HG03064 (cell line): ENCODE measurements around the gene SNF8.
"Not testable (repeated sequence)": the region's sequence is repeated elsewhere in the genome, so short reads cannot be mapped to it uniquely, and the experiment has no call there.

Experiments used
- ATAC-seq: cut with Tn5 transposase; IDR thresholded peaks from one replicate; pipeline ENCODE4 v1.9.1; 2021; ENCODE audit warnings: low read depth; ENCODE audit not compliant: unreplicated experiment

SNF8 gene, protein sequence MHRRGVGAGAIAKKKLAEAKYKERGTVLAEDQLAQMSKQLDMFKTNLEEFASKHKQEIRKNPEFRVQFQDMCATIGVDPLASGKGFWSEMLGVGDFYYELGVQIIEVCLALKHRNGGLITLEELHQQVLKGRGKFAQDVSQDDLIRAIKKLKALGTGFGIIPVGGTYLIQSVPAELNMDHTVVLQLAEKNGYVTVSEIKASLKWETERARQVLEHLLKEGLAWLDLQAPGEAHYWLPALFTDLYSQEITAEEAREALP

GRCh38 chr17:48944515-48945260 lies at the start of gene SNF8:
SNF8 (minus strand) TSS chr17:48944842; CDS start chr17:48944734, 108 bp downstream.
- peak; percentile 80 for ATAC-seq

GRCh38 chr17:48993951-48994350 lies 49.3 kb upstream of the SNF8 start:
- ATAC-seq: no peak

GRCh38 chr17:48993305-48993704 lies 48.7 kb upstream of the SNF8 start:
- no peak for ATAC-seq

DNA sequence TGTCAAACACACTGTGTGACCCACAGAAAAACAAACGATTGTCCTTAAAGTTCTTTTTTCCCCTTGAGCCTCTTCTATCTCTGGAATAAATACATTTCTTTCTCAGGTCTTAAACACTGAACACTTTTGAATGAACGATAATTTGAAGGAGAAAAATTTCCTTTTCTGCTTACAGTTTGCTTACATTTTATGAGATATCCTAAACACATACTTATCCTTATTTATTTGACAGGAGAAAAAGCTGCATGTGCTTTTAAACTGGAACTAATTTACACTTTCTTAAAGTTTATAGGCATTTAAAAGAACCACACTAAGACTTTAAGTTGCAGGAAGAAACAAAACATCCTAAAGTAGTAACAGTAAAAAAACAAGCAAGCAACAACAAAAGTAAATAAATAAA lies 47.8 kb upstream of the SNF8 start:
- no peak for ATAC-seq

- no peak for ATAC-seq
Measured at GRCh38 chr17:48990882-48991357, 46.3 kb upstream of the SNF8 start.

GRCh38 chr17:48989100-48989499 lies 44.5 kb upstream of the SNF8 start:
- ATAC-seq: no peak

DNA sequence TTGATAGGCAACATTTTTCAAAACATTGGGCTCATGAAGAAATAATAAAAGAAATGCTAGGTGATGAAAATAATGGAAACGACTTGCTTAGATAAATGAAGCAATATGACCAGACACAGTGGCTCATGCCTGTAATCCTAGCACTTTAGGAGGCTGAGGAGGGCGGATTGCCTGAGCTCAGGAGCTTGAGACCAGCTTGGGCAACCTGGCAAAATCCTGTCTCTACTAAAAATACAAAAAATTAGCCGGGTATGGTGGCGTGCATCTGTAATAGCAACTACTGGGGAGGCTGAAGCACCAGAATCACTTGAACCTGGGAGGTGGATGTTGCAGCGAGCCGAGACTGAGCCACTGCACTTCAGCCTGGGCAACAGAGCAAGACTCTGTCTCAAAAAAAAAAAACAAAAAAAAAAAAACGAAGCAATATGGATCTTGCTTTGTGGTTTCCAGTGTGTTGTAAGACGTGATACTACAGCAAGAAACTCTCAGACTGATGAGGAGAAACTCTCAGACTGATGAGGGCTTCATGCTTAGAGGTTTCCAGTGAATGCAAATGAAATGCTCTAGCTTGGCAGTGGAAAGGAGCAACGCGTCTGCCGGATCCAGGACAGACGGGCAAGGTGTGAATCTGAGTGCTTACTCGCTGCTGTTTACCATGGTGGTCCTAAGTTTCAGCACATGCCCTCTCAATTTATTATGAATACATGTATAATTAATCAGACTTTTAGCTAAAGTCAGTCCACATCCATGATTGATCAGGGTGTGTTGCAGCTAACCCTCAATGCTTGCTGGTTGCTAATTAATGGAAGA lies 41.0 kb upstream of the SNF8 start:
- no peak for ATAC-seq

- ATAC-seq: no peak
Measured at GRCh38 chr17:48981927-48982539, 37.4 kb upstream of the SNF8 start.

DNA sequence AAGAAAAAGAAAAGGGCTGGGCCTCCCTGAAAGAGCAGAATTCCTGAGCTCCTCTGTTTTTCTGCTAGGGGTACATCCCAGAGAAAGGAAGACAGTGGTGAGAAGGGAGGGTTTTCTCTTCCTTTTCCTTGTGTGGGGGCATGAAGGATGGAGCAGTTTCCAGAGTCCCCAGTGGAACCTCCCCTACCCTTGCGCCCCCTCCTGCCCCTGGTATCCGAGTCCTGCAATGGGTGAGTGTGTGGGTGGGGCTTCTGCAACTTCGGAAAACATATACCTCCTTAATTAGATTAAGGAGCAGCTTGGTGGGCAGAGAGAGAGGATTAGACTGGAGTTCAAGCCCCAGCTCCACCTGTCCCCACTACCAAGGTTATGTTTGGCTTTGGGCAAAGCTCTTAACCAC lies 29.2 kb upstream of the SNF8 start:
- ATAC-seq: no peak

DNA sequence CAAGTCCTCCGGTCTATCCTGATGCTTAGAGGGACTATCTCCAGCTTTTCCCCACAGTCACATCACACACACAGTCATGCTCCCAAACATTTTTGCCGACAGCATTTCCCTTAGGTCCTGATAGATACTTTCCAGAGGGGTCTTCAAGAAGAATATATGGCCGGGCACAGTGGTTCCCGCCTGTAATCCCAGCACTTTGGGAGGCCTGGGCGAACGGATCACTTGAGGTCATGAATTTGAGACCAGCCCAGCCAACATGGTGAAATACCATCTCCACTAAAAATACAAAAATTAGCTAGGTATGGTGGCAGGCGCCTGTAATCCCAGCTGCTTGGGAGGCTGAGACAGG lies 28.1 kb upstream of the SNF8 start:
- no peak for ATAC-seq

DNA sequence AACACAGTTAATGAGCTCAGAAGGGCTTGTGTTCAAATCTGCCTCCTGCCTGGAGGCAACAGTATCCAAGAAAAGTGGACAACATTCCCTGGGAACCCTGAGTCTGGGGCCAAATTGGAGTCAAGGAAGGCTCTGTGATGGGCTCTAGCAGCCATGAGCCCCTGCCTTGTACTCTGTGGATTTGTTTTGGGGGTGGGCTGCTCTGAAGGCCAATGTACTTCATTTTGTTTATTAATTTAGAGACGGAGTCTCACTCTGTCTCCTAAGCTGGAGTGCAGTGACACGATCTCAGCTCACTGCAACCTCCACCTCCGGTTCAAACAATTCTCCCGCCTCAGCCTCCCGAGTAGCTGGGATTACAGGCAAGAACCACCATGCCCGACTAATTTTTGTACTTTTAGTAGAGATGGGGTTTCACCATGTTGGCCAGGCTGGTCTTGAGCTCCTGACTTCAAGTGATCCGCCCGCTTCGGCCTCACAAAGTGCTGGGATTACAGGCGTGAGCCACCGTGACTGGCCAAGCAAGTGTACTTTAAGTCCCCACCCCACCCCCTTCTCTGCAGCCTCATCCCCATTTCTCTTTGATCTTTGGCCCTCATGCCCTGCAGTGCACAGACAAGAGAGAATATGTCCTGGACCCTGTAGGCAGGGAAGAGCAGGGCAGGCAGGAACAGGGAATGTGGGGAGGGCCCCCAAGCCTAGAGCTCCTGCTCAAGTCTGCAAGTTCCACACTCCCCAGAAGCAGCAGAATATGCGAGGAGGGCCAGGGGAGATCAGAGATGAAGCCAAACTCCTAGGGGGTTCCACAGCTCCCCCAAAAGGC lies 26.4 kb upstream of the SNF8 start:
- ATAC-seq: no peak

DNA sequence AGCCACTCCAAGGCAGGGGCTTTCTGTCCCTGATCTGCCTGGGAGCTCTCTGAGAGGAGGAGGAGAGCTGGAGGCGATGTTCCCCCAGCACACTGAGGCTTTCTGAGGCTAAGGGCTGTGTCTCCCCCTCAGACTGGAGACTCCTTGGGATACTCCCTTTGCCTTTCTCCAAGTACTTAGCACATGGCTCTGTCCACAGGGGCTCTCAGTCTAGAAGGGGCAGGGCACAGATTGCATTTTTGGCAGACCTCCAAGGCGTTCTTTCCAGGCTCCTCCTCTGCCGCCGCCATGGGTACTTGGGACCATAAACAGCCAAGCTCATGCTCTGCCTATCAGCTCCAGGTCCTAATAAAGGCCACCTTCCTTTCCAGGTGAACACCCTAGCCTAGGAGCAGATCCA lies 25.6 kb upstream of the SNF8 start:
- no peak for ATAC-seq

- ATAC-seq: no peak
Measured at GRCh38 chr17:48961516-48962233, 17.0 kb upstream of the SNF8 start.

GRCh38 chr17:48960834-48961515 lies 16.3 kb upstream of the SNF8 start:
- ATAC-seq: no peak

GRCh38 chr17:48954300-48954755 lies 9.7 kb upstream of the SNF8 start:
- ATAC-seq: no peak

DNA sequence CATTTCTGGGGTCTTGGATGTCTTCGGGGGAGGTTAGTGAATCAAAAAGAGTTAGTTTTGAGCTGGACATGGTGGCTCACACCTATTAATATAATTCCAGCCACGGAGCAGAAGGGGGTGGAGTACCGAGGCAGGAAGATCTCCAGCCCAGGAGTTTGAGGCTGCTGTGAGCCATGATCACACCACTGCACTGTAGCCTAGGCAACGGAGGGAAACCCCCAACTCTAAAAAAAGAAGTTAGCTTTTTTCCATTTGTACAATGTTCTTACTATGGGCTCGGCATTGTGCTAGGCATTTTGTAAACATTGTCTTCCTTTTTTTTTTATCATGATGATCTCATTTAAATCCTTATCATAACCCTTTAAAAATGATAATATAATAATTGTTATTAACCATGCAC lies 8.3 kb upstream of the SNF8 start:
- ATAC-seq: no peak

DNA sequence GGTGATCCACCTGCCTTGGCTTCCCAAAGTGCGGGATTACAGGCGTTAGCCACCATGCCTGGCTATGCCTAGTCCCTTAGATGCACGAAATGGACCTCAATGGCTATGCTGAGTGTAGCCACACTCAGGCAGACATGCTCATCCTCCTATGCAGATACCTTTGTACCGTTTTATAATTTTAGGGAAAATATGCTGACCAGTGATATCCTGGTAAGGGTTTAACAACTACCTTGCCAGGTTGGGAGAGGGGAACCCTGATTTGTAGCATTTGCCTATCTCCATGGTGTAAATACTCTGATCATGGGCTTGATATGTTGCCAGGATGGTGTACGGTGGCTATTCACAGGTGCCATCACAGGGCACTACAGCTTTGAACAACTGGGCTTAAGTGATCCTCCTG lies 6.9 kb upstream of the SNF8 start:
- no peak for ATAC-seq

DNA sequence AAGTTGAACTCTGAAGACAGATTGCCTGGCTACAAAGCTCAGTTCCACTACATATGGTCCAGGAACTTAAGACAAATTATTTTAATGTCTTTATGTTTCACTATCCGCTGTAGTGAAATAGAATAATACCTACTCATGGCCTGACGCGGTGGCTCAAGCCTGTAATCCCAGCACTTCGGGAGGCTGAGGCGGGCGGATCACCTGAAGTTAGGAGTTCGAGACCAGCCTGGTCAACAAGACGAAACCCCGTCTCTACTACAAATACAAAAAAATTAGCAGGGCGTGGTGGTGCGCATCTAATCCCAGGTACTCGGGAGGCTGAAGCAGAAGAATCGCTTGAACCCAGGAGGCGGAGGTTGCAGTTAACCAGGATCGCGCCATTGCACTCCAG lies 614 bp upstream of the SNF8 start:
- not testable (repeated sequence) for ATAC-seq

GRCh38 chr17:48933035-48933434 lies 11.6 kb downstream of the SNF8 start:
- ATAC-seq: no peak
